Stimulated activated CD8-positive, alpha-beta memory T cell treated with anti-CD3 and anti-CD28 coated beads, Interleukin-4, amount 100 ng/mL, for 1 hour (primary cell): Measurements from ENCODE around the gene TMEM41B.
"Not testable (repeated sequence)": the region's sequence is repeated elsewhere in the genome, so short reads cannot be mapped to it uniquely, and the experiment has no call there.

Experiments used
- DNase-seq, 2 donors: peaks; one replicate each; pipeline ENCODE4 v3.0.0-alpha.2; 2020; ENCODE audit warnings: low read depth in 2 of 2, low spot score in 1 of 2

TMEM41B gene, protein sequence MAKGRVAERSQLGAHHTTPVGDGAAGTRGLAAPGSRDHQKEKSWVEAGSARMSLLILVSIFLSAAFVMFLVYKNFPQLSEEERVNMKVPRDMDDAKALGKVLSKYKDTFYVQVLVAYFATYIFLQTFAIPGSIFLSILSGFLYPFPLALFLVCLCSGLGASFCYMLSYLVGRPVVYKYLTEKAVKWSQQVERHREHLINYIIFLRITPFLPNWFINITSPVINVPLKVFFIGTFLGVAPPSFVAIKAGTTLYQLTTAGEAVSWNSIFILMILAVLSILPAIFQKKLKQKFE

DNA sequence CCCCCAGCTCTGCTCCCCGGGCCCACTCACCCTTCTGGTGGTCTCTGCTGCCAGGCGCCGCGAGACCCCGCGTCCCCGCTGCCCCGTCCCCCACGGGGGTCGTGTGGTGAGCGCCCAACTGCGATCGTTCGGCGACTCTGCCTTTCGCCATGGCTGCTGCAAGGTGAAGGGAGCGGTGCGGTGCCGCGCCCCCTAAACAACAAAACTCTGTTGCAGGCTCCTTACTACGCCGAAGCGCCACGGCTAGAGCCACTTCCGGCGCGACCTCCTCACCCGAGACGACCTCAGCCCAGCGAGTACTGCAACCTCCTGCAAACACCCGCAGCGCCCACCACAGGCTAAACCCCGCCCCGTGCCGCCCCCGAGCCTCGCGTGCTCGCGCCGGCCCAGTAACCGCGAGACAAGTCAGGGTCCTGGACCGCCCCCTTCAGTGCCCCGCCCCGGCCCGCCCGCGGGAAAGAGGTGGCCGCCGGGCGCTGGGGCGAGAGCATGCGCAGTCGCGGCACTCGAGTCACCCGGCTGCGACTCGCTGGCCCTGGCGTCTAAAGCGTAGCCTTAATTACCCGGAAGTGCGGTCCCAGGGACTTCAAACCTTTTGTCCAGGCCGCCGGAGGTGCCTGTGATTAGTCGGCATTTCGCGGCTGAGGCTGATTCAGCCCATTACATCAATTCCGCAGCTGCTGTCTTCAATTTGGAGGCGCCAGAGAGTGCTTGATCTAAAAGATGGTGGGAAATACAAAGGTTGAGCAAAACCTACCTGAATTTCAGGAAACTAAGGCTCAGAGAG, at the start of gene TMEM41B:
TSS of gene TMEM41B (minus strand) at position 303 of the 787 bp plus-strand sequence. CDS start at position 151, 152 bp downstream.
- peak; percentile 99 to 100 for DNase-seq

DNA sequence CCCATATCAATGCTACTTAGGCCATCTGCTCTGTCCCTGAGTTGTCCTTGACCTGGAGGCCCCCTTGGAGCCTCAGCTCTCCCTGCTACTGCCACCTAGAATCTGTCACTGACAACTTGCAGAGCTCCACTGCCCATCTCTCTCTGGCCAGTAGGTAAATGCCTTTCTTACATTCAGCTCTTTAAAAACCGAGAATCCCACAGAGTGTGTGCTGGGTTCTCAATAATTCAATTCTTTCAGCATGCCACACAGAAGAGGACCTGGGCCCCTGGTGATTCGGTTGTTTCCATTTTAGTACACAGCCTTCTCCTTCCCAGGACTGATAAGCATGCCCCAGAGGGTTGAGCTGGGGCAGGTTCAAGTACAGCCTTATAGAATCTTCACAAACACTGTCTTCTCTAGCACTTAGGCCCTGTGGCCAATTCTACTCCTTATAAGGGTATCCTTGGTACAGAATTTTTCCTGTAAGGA, 48.0 kb upstream of the TMEM41B start:
- DNase-seq: no peak

DNA sequence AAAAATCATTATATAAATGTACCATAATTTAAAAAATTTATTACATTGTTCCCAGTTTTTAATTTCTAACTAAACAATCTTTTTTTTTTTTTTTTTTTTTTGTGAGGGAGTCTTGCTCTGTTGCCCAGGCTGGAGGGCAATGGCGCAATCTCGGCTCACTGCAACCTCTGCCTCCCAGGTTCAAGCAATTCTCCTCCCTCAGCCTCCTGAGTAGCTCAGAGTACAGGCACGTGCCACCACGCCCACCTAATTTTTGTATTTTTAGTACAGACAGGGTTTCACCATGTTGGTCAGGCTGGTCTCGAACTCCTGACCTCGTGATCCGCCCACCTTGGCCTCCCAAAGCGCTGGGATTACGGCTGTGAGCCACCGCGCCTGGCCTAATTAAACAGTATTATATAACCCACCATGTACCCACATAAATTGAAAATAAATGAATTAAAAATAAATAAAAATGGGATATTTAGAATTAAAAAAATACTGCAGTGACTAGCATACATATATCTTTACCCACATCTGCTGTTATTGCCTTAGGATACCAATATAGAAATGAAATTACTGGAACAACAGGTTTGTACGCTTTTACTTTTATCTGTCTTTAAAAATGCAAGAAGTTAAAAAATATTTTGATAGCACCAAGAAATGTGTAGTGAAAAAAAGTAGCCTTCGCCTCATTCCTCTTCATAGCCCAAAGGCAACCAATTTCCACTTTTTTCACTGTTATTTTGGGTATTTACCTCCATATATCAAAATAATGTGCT, 46.6 kb upstream of the TMEM41B start:
- not testable (repeated sequence) for DNase-seq

DNA sequence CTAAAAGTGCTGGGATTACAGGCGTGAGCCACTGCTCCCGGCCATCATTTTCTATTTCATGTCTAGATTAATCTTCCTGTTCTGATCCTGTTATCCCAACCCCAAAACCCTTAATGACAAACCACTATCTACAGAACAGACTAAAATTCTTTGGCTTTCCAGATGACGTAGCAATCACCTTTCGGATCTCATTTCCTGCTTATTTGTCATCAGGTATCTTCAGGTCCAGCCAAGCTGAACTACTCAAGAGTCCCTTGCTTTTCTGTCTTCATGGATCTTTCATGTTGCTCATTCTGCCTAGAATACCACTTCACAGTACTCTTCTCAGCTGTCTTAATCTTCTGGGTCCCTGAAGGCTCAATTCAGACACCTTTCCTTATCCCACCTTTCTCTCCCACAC, 42.6 kb upstream of the TMEM41B start:
- DNase-seq: no peak

DNA sequence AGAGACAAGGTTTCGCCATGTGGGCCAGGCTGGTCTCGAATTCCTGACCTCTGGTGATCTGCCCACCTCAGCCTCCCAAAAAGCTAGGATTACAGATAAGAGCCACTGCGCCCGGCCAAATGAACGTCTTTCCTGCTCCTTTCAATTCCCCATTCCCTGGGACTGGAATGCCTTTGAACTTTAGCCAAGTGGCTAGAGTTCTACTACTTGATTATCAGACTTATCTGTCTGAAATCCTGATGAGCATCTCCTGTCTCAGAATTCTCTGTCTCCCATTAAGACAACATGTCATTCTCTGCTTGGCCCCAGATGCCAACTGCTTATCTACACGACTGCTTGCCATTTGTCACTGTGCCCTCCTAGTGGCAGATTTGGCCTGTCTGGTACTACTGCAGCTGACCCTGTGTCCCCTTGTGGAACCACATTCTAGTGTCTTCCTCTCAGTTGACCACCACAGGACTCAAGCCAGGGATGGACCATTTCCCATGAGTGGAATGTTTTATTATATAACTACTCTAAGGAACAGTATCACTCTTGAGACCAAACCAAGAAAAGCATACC, 37.0 kb upstream of the TMEM41B start:
- no peak for DNase-seq

DNA sequence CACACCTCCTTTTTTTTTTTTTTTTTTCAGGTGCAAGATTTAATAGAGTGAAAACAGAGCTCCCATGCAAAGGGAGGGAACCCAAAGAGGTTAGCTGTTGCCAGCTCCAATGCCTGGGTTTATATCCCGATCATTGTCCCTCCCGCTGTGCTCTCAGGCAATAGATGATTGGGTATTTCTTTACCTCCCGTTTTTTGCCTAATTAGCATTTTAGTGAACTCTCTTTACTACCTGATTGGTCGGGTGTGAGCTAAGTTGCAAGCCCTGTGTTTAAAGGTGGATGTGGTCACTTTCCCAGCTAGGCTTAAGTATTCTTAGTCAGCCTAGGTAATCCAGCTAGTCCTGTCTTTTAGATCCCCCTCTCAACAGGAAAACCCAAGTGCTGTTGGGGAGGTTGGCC, 33.4 kb upstream of the TMEM41B start:
- DNase-seq: not testable (repeated sequence)

DNA sequence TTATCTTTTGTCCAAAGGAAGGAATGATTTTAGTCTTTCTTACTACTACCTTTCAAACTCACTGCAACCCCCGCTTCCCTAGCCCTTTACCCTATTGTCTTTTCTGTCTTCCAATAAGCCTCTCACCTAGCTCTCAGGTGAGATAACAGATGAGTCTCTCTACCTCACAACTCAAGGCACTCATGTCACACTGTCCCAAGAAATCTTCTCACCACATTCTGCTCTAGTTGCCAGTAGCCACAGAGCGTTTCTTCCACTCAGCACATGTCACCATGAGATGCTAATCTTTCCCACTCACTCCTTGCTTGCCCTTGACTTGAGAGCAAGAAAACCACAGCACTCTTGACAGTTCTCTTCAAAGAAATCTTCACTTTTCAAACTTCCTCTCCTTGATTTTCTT, 32.7 kb upstream of the TMEM41B start:
- DNase-seq: no peak

DNA sequence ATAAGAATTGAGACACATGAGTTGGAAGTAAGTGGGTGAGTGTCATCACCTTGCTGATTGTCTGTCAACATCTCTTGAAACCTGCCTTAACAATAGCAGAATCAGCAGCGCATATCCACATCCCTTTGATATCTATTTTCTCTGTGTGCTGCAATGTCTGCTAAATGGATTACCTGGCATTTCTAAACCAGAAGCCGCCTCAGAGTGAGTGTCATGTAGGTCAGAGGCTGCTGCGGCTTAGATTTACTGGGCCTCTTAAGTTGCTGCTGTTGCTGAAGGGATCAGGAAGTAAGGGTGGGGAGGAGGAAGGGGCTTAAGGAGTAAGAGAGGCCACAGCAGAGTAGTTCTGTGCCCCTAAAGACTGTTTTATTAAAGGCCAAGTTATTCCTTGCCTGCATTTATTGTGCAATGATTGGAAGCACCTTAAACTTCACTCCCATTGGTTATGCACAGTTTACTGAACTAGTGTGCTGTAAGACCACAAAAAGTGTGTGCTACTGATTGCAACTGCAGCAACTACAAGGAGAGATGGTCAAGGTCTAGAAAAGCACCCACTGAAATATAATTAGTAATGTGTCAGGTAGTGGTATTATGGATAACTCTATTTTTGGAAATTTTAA, 29.8 kb upstream of the TMEM41B start:
- no peak for DNase-seq

DNA sequence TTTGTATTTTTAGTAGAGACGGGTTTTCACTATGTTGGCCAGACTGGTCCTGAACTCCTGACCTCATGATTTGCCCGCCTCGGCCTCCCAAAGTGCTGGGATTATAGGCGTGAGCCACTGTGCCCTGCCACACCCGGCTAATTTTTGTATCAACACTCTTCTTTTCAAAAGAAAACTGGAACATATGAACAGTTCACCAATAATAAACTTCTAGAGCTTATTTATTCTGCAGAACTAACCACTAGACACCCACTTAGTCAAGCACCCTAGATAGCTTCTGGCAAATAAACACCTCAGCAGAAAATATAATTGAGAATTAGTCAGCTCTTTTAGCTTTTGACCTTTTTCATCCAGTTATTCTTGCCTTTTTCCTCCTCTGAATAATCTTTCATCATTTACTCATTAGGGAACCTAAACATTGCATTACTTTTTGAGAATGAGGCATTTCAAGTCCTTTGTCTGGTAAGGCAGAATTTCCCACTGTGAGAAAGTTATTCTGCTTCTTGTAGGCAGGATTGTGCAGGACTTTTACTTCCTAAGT, 27.3 kb upstream of the TMEM41B start:
- no peak for DNase-seq

DNA sequence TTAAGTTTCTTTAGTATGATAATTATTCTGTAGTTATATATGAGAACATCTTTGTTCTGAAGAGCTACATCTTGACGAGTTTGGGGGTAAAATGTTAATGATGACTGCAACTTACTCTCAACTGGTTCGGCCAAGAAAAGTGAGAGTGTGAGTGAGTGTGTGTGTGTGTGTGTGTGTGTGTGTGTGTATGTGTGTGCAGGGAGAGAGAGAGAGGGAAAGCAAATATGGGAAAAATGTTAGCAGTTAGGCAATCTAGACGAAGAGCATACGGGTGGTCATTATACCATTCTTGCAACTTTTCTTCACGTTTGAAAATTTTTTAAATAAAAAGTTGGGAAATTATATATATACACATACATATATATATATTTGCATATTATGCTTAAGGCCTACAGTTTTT, 18.3 kb upstream of the TMEM41B start:
- no peak for DNase-seq

DNA sequence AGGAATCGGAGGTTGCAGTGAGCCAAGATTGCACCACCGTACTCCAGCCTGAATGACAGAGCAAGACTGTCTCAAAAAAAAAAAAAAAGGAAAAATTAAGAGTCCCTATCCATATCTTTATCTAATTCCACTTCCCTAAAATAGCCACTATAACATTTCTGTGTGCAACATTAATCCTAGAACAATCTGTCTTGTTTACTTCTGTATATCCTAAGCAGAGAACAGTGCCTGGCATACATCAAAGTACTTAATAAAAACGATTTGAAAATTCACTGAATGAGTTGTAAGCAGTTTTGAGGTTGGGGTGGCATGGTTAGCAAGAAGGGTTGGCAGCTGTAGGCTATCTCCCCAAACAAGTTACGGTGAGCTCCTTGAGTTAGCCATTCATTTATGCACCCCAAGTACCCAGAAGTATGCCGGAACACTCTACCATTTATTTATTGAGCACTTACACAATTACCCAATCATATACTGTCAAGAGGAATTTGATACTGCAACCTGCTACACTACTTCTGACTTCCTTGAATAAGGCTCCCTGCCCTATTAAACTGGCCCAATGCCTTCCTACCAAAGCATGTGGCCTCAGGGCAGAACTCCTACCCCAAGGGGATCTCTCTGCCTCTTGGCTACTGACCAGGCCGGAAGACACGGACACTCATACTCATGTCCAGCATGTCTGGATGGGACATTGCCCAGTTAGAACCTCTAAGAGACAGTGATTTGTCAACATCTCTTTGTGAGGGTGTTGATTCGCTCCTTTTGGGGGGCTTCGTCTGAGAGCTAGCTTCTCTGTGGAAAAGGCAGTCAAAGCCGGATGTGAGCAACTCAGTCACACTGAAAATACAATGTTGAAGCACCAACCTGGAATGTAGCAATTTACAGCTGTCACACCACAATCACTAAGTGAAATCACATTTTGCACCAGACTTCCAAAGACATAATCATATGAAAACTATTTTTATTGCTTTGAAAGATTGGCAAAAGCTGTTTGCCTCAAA, 16.3 kb upstream of the TMEM41B start:
- DNase-seq: no peak

DNA sequence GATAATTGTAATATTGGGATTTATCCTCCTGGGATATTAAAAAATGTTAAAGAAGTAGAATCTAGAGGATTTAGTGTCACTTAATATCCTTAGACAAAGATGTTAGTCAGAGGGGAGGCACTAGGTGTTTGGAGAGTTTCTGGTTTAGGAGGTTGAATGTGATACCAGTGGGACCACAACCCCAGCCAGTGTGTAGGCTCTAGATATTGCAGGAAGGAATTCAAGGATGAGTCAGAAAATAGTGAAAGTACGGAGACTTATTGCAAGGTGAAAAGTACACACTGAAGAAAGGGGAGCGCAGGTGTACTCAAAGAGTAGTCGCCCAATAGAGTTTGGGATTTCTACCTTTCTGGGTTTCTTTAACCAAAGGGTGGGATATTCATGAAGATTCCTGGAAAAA, 5.7 kb upstream of the TMEM41B start:
- no peak for DNase-seq

DNA sequence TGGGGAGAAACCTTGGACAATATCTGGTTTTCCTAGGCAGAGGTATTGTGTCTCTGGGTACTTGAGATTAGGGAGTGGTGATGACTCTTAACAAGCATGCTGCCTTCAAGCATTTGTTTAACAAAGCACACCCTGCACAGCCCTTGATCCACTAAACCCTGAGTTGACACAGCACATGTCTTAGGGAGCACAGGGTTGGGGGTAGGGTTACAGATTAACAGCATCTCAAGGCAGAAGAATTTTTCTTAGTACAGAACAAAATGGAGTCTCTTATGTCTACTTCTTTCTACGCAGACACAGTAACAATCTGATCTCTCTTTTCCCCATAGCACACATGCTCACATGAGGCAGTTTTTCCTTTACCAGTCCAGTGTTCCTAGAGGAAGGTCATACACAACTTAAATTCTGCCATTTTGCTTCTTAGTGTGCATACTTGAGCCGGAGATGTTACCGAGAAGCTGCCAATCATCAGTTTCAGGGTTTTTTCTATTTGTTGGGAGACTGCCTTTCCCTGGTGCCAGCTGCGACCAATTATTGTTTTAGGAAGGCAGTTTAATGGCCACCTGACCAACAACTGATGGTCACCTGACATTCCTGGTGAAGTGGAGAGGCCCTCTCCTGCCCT, 5.1 kb upstream of the TMEM41B start:
- not testable (repeated sequence) for DNase-seq

DNA sequence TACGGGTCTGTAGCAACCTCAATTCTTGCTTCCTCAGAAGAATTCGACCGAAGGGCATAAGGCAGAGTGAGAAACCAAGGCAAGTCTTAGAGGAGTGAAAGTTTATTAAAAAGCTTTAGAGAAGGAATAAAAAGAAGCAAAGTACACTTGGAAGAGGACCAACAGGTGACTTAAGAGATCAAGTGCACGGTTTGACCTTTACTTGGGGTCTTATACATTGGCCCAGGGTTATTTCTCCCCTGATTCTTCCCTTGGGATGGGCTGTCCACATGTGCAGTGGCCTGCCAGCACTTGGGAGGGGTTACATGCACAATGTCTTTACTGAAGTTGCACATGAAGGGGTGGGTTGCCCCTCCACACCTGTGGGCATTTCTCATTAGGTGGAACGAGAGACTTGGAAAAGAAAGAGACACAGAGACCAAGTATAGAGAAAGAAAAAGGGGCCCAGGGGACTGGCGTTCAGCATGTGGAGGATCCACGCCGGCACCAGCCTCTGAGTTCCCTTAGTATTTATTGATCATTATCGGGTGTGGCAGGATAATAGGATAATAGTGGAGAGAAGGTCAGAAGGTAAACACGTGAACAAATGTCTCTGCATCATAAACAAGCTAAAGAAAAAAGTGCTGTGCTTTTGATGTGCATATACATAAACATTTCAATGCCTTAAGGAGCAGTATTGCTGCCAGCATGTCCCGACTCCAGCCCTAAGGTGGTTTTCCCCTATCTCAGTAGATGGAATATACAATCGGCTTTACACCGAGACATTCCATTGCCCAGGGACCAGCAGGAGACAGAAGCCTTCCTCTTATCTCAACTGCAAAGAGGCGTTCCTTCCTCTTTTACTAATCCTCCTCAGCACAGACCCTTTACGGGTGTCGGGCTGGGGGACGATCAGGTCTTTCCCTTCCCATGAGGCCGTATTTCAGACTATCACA, 4.3 kb upstream of the TMEM41B start:
- DNase-seq: not testable (repeated sequence)

DNA sequence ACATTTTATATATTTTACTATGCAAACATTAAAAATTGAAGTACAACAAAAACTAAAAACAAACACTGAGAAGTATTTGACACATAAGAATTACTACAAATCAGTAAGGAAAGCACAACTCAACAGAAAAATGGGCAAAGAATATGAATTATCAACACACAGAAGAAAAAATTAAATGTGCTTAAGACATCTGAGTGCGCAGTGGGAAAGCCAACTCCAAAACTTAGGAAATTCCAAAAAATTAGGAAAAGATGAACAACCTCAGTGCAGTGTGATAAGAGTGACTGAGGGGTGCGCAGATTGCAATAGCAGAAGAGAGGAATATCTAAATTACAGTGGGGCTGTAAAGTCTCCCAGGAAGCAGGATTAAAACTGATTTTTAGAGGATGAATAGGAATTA, 1.9 kb upstream of the TMEM41B start:
- DNase-seq: no peak

DNA sequence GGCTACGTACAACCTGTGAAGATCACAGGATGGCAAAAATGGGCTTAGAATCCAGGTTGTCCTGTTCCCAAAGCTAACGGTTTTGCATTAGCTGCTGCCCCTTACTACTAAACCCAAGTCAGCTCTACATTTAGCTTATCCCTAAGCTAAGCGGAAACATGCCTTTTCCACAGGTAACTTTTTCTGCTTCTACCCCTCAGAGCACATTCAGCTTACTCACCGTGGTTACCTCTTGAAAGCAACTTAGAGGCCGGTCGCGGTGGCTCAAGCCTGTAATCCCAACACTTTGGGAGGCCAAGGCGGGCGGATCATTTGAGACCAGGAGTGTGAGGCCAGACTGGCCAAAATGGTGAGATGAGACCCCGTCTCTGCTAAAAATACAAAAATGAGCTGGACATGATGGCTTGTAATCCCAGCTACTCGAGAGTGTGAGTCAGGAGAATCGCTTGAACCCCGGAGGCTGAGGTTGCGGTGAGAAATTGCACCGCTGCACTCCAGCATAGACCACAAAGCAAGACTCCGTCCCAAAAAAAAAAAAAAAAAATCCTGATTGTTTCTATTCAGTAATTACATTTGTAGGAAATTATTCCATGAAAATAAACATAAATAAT, 790 bp upstream of the TMEM41B start:
- DNase-seq: no peak

DNA sequence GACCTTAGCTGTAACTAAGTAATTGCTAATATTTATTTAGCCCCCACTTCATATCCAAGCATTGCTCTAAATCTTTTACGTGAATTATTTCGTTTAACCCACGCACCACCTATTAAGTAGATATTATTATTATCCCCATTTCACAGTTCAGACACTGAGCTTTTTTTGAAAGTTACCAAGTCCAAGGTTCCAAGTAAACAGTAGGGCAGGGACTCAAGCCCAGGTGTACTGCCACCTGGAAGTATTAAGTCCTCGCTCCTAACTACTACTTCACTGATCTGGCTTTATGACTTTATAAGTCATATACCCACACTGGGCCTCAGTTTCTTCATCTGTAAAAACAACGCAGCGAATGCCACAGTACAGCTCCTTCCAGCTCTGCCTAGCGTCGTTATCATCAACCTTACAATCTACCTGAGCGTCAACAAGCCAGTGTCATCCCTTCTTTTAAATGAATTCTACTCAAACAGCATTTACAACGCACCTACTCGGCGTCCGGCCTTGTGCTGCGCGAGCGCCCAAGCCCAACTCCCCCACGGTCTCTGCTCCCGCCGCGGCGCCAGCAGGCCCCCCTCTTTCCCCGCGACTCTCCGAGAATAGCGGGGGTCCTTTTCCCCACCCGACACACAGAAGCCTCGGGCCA, 624 bp downstream of the TMEM41B start:
- peak; percentile 3 to 4 for DNase-seq
